Posterior cingulate gyrus (tissue), 11 donors: ENCODE results near the gene COL5A1.
"Not testable (repeated sequence)": the region's sequence is repeated elsewhere in the genome, so short reads cannot be mapped to it uniquely, and the experiment has no call there.

Experiments
- DNase-seq, 10 donors: peaks; one replicate each; pipeline versions ENCODE4 v3.0.0 to v3.0.0-alpha.2; 2020 to 2021; ENCODE audit warnings: mixed read lengths in 3 of 10
- intact Hi-C: fragments of 100-400 bp; cut with DNase I; formaldehyde crosslinking; loops from one replicate; pipeline ENCODE4 v1.15.1; 2023

The COL5A1 gene

GRCh38 chr9:134700636-134701350 is 59.2 kb downstream of the COL5A1 start:
- no peak for DNase-seq
- intact Hi-C loops = no loop called here

- intact Hi-C loops = no loop called here
- no peak for DNase-seq
Observed at GRCh38 chr9:134701581-134702259, 60.1 kb downstream of the COL5A1 start.

- intact Hi-C loops = no loop called here
Observed at GRCh38 chr9:134702291-134702690, 60.7 kb downstream of the COL5A1 start.

GRCh38 chr9:134703730-134704114 is 62.1 kb downstream of the COL5A1 start:
- DNase-seq, intact Hi-C loops: not testable (repeated sequence)

More at GRCh38 chr9:134702291-134702690, 60.7 kb downstream of the COL5A1 start:
- DNase-seq = no peak

GRCh38 chr9:134704498-134704897 is 62.9 kb downstream of the COL5A1 start:
- intact Hi-C loops = no loop called here
- DNase-seq = no peak

GRCh38 chr9:134705786-134706185 is 64.2 kb downstream of the COL5A1 start:
- no peak for DNase-seq
- intact Hi-C loops = no loop called here

GRCh38 chr9:134706522-134706921 is 64.9 kb downstream of the COL5A1 start:
- no peak for DNase-seq
- intact Hi-C loops = no loop called here

- no peak for DNase-seq
Observed at GRCh38 chr9:134707031-134707680, 65.6 kb downstream of the COL5A1 start.

GRCh38 chr9:134707731-134708671 is 66.4 kb downstream of the COL5A1 start:
- no peak for DNase-seq
- intact Hi-C loops = no loop called here

More at GRCh38 chr9:134707031-134707680, 65.6 kb downstream of the COL5A1 start:
- intact Hi-C loops = no loop called here

- intact Hi-C loops = no loop called here
- no peak for DNase-seq
Observed at GRCh38 chr9:134708672-134709038, 67.1 kb downstream of the COL5A1 start.

GRCh38 chr9:134709512-134710270 is 68.1 kb downstream of the COL5A1 start:
- DNase-seq = no peak
- intact Hi-C loops = no loop called here

- intact Hi-C loops = no loop called here
- DNase-seq = no peak
Observed at GRCh38 chr9:134710271-134710540, 68.6 kb downstream of the COL5A1 start.

- intact Hi-C loops = no loop called here
- DNase-seq = no peak
Observed at GRCh38 chr9:134710901-134711300, 69.3 kb downstream of the COL5A1 start.

- DNase-seq = no peak
- intact Hi-C loops = no loop called here
Observed at GRCh38 chr9:134712243-134712642, 70.6 kb downstream of the COL5A1 start.

- peak in 1 of 10 donors; percentile 53 for DNase-seq
- intact Hi-C loops = no loop called here
Observed at GRCh38 chr9:134712926-134713325, 71.3 kb downstream of the COL5A1 start.

- DNase-seq, intact Hi-C loops: not testable (repeated sequence)
Observed at GRCh38 chr9:134715536-134715935, 73.9 kb downstream of the COL5A1 start.

GRCh38 chr9:134716067-134716466 is 74.5 kb downstream of the COL5A1 start:
- intact Hi-C loops = no loop called here
- no peak for DNase-seq

GRCh38 chr9:134717056-134717455 is 75.5 kb downstream of the COL5A1 start:
- peak in 2 of 10 donors; percentile 73 to 85 for DNase-seq
- intact Hi-C loops = no loop called here

GRCh38 chr9:134717924-134718645 is 76.5 kb downstream of the COL5A1 start:
- peak in 1 of 10 donors; percentile 78 for DNase-seq
- intact Hi-C loops = no loop called here
